ENCODE measurements around the gene ABHD16A.

The ABHD16A gene

DNA sequence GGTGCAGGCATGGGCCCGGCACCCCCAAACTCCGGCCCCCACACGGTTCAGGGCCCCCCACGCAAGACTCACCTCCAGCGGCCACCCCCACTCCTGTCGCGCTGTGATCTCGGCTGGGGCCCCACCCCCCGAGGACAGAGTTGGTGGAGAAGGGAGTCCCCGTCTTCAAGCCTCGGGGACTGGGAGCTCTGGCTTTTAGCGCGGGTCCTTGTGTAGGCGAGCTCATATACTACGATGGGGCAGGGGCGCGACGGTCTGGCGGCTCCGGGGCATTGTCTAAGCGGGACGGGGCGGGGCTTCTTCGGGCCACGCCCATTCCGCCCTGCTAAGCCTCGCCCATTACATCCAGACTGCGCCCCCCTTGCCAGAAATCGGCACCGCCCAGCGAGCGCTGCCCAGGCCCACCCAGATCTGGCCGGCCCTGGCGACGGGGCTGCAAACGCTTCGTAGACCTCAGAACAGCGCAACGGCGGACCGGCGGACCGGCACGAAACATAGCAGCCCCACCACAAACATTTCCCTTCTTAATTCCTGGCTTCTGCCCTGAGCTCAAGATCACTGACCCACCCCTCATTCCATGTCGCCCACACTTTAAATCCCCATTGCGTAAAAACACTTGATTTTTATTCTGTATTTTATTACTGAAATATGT is 27.0 kb upstream of the ABHD16A start:
- FAIRE-seq (no peak), DNase-seq (ENCODE audit: insufficient read length, low spot score) (no peak)
- TF ChIP-seq, protein P1, sequence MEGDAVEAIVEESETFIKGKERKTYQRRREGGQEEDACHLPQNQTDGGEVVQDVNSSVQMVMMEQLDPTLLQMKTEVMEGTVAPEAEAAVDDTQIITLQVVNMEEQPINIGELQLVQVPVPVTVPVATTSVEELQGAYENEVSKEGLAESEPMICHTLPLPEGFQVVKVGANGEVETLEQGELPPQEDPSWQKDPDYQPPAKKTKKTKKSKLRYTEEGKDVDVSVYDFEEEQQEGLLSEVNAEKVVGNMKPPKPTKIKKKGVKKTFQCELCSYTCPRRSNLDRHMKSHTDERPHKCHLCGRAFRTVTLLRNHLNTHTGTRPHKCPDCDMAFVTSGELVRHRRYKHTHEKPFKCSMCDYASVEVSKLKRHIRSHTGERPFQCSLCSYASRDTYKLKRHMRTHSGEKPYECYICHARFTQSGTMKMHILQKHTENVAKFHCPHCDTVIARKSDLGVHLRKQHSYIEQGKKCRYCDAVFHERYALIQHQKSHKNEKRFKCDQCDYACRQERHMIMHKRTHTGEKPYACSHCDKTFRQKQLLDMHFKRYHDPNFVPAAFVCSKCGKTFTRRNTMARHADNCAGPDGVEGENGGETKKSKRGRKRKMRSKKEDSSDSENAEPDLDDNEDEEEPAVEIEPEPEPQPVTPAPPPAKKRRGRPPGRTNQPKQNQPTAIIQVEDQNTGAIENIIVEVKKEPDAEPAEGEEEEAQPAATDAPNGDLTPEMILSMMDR (IDR thresholded peaks at IDR 0.05; ENCODE audit: insufficient read depth, missing control alignments) = no peak

DNA sequence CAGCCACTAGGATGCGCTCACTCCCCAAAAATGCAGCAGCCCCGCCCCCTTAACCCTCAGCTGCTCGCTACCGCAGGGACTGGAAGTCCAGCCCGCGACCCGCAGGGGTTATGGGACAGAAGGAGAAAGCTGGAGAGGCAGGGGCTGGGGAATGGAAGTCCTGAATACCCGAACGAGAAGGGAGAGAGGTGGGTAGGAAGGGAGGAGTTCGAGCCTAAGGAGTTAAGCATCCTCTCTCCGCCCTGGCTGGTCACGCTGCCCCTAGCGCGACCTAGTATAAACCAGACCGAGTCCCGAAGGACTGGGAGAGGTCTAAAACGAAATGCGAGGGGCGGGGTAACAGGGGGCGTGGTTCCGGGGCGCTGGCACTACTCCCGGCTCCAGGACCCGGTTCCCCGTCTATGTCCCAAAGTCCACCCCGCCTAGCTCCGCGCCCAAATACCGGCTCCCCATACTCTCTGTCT is 26.4 kb upstream of the ABHD16A start:
- FAIRE-seq = no peak
- peak; percentile 79 for DNase-seq (ENCODE audit: insufficient read length, low spot score)
- TF ChIP-seq, protein P1 (IDR thresholded peaks at IDR 0.05; ENCODE audit: insufficient read depth, missing control alignments) = peak; percentile 75

DNA sequence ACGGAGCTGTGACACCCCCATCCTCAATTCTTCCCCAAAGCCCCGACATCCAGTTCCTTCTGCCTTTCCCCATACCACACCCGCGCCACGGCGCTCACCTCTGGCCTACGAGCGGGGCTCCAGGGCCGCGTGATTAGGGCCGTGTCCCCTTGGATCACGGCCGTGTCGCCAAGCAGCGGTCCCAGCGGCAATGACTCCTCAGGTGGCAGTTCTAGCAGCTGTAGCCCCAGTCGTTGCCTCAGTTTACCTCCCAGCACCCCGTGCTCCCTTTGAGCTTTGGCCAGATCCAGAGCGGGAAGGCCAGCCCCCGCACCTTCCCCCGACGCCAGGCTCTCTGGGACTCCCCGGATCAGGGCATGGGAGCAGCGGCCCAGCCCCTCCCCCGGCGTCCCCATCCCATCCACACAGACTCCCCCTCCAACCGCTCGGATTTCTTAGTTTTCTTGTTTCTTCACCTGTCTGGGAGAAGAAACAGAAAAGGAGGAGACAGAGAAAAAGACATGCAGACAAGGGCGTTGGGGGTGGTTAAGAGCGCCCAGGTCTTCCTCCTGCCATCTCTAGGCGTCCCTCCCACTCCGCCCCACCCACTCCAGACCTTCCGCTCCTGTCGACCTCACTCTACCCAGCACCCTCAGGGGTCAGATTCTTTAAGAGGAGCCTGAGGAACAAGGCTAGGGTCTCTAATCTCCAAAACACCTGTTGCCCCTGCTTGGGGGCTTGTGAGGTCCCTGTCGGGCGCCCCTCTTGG is 25.8 kb upstream of the ABHD16A start, which contains the start of gene DDAH2:
Gene DDAH2 (minus strand): TSS at position 533 of the 748 bp plus-strand sequence. CDS start 138 bp downstream, at position 395.
- FAIRE-seq = no peak
- no peak for DNase-seq (ENCODE audit: insufficient read length, low spot score)
- TF ChIP-seq, protein P1 (IDR thresholded peaks at IDR 0.05; ENCODE audit: insufficient read depth, missing control alignments) = no peak

DNA sequence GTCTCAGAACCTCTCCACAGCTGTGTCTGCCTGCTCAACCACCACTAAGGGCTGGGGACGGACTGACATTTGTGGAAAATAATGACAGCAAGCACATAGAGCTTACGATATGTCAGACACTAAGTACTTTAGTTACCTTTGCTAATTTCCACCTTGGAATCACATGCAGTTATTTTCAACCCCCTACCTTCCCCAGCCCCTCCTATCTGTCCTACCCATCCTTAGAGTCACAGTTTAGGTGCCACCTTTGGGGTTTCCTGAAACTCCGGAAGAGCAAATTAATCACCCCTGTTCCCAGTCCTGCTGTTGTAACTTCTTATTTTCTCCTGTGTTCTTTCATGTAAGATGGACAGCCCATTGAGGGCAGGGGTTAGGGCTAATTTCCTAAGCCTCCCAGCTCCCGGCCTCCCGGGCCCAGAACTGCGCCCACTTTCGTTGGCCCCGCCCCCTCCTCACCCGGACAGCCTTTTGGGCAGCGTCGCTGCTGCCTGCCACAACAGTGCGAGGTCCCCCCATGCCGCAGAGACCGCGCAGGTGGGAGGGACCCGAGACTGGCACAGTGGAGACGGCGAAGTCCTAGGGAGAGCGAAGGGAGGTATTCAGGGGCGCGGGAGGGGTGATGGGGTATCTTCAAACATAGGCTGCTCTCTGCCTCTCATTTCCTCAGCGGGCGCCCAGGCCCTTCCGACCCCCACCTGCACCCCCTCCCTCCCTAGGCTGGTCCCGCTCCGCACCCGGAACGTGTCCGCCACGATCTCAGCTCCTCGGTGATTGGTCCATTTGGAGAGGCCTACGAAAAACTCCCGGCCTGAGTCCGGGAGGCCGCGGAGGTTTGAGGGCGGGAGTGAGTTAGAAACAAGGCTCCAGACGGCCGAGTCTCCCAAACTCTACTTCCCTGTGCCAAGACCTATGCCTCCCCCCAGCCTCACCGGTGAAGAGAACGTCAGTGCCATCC is 24.9 kb upstream of the ABHD16A start:
- TF ChIP-seq, protein P1 (IDR thresholded peaks at IDR 0.05; ENCODE audit: insufficient read depth, missing control alignments) = no peak
- DNase-seq (ENCODE audit: insufficient read length, low spot score) (no peak), FAIRE-seq (no peak)

DNA sequence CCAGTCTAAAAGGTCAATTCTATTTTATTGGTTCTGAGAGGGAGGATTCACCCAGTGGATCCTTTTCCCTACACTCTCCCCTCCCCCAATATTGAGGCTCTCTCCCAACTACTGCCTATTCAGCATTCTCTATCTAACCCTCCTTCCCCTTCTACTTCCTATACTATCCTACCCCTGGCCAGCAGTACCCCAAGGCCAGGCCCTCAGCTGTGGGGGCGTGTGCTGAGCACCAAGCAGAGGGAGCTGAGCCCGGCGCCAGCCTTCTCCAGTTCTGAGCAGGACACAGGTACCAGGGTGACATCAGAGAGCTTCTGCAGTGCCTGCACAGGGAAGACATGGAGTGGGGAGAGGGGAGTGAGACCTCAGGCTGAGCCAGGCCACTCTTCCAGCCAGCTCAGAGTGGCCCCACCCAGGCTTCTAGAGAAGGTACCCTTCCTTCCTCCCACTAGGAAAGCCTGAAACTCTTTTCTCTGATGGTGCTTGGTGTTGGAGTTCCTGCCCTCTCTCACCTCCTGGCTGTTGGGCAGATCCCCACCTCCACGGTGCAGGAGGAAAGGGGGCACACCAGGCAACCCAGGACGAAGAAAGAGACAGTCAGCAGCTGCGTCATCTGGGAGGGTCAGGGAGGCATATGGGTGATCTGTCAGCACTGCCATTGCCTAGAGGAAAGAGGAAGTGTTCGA is 24.1 kb upstream of the ABHD16A start:
- FAIRE-seq (no peak), DNase-seq (ENCODE audit: insufficient read length, low spot score) (no peak)

More for the DNA sequence above, 24.1 kb upstream of the ABHD16A start:
- TF ChIP-seq, protein P1 (IDR thresholded peaks at IDR 0.05; ENCODE audit: insufficient read depth, missing control alignments) = no peak
